HEK293 (cell line): Measurements from ENCODE around the gene DYNLL1.

Experiments
- CTCF ChIA-PET: fragments of 350-600 bp; formaldehyde crosslinking; extraction: SDS; loops from one replicate; lab custom pipeline; 2021; ENCODE audit warnings: antibody characterized with exemption; lab: Yijun Ruan, JAX
- POLR2A ChIA-PET: fragments of 300-600 bp; formaldehyde crosslinking; extraction: SDS; loops from one replicate; lab custom pipeline; 2020; ENCODE audit warnings: antibody characterized with exemption, inconsistent platforms; lab: Yijun Ruan, JAX
- H3K27ac ChIP-seq: fragments of 200-500 bp; sonication (Bioruptor generic); 2 replicates; pipeline ENCODE4 v1.5.1; 2014; ENCODE audit warnings: low read depth, low read length, control low read depth, inconsistent platforms; ENCODE audit errors: extremely low read depth
- H3K36me3 ChIP-seq, 2 experiments: fragments of 200-500 bp in 1 of 2; sonication (Bioruptor generic) in 1 of 2; 1 replicate in 1 of 2; 2 replicates in 1 of 2; pipeline ENCODE4 v1.5.1; 2014 to 2017; ENCODE audit warnings: inconsistent platforms in 2 of 2, low read length in 2 of 2; ENCODE audit not compliant: control insufficient read depth in 2 of 2, insufficient read depth in 1 of 2
- H3K4me1 ChIP-seq: fragments of 200-500 bp; sonication (Bioruptor generic); 2 replicates; pipeline ENCODE4 v1.5.1; 2014; ENCODE audit warnings: mild to moderate bottlenecking, low read length, inconsistent platforms; ENCODE audit not compliant: control insufficient read depth, insufficient read depth
- H3K4me3 ChIP-seq: 2 replicates; pipeline ENCODE4 v1.5.1; 2011; ENCODE audit warnings: low read depth, mild to moderate bottlenecking, control low read depth, low read length, moderate library complexity
- H3K9me3 ChIP-seq: fragments of 200-500 bp; sonication (Bioruptor generic); 2 replicates; pipeline ENCODE4 v1.5.1; 2014; ENCODE audit warnings: low read depth, low read length, inconsistent platforms; ENCODE audit not compliant: control insufficient read depth, insufficient read depth
- GFI1B ChIP-seq: fragments of 450-650 bp; formaldehyde crosslinking; IDR thresholded peaks from 2 replicates; pipeline ENCODE4 v1.5.1; 2016; ENCODE audit warnings: missing biosample characterization, missing genetic modification characterization
- GLI2 ChIP-seq: fragments of 450-650 bp; formaldehyde crosslinking; IDR thresholded peaks from 2 replicates; pipeline ENCODE4; 2017; ENCODE audit warnings: missing biosample characterization, missing genetic modification characterization, low read depth, borderline replicate concordance
- GLIS2 ChIP-seq: fragments of 450-650 bp; formaldehyde crosslinking; IDR thresholded peaks from 2 replicates; pipeline ENCODE4 v1.5.1; 2016; ENCODE audit warnings: missing biosample characterization, missing genetic modification characterization
- PRDM1 ChIP-seq: fragments of 450-650 bp; formaldehyde crosslinking; IDR thresholded peaks from 2 replicates; pipeline ENCODE4; 2016; ENCODE audit warnings: missing biosample characterization, missing genetic modification characterization
- ZNF114 ChIP-seq: fragments of 450-650 bp; formaldehyde crosslinking; IDR thresholded peaks from 2 replicates; pipeline ENCODE4 v1.5.0; 2017; ENCODE audit warnings: missing biosample characterization, missing genetic modification characterization
- ZNF133 ChIP-seq: fragments of 450-650 bp; formaldehyde crosslinking; IDR thresholded peaks from 2 replicates; pipeline ENCODE4 v1.5.1; 2016; ENCODE audit warnings: missing biosample characterization, missing genetic modification characterization
- ZNF157 ChIP-seq: fragments of 450-650 bp; formaldehyde crosslinking; IDR thresholded peaks from 2 replicates; pipeline ENCODE4 v1.5.1; 2016; ENCODE audit warnings: missing biosample characterization, missing genetic modification characterization
- ZNF274 ChIP-seq, 2 experiments: fragments of 200-500 bp in 1 of 2; fragments of 450-650 bp in 1 of 2; sonication (Bioruptor generic) in 1 of 2; formaldehyde crosslinking in 1 of 2; IDR thresholded peaks; 2 replicates each; pipeline versions ENCODE4 v1.5.1 to v1.6.1; 2014 to 2016; ENCODE audit warnings: borderline replicate concordance in 1 of 2, inconsistent platforms in 1 of 2, low read length in 1 of 2, missing biosample characterization in 1 of 2, missing genetic modification characterization in 1 of 2
- ZNF292 ChIP-seq: fragments of 450-650 bp; formaldehyde crosslinking; IDR thresholded peaks from 2 replicates; pipeline ENCODE4 v1.5.1; 2016; ENCODE audit warnings: low read depth, missing biosample characterization, missing genetic modification characterization, borderline replicate concordance
- ZNF473 ChIP-seq: fragments of 450-650 bp; formaldehyde crosslinking; IDR thresholded peaks from 2 replicates; pipeline ENCODE4 v1.5.1; 2017; ENCODE audit warnings: missing biosample characterization, missing genetic modification characterization
- ZNF48 ChIP-seq: fragments of 450-650 bp; formaldehyde crosslinking; IDR thresholded peaks from 2 replicates; pipeline ENCODE4 v1.5.1; 2016; ENCODE audit warnings: missing biosample characterization, missing genetic modification characterization
- ZNF488 ChIP-seq: fragments of 450-650 bp; formaldehyde crosslinking; IDR thresholded peaks from 2 replicates; pipeline ENCODE4 v1.5.1; 2016; ENCODE audit warnings: missing biosample characterization, missing genetic modification characterization
- ZNF544 ChIP-seq: fragments of 450-650 bp; formaldehyde crosslinking; IDR thresholded peaks from 2 replicates; pipeline ENCODE4 v1.5.0; 2017; ENCODE audit warnings: missing biosample characterization, missing genetic modification characterization
- ZNF561 ChIP-seq: fragments of 450-650 bp; IDR thresholded peaks from 2 replicates; pipeline ENCODE4 v1.5.1; 2018; ENCODE audit warnings: missing biosample characterization, missing genetic modification characterization, borderline replicate concordance
- ZNF621 ChIP-seq: fragments of 450-650 bp; formaldehyde crosslinking; IDR thresholded peaks from 2 replicates; pipeline ENCODE4 v1.5.1; 2017; ENCODE audit warnings: missing biosample characterization, missing genetic modification characterization
- ZNF660 ChIP-seq: fragments of 450-650 bp; IDR thresholded peaks from 2 replicates; pipeline ENCODE4 v1.5.1; 2018; ENCODE audit warnings: missing biosample characterization, mild to moderate bottlenecking, missing genetic modification characterization
- ZSCAN4 ChIP-seq: fragments of 450-650 bp; formaldehyde crosslinking; IDR thresholded peaks from 2 replicates; pipeline ENCODE4 v1.5.1; 2017; ENCODE audit warnings: missing biosample characterization, missing genetic modification characterization
- TF ChIP-seq, protein P1 (sequence below): fragments of 450-650 bp; formaldehyde crosslinking; IDR thresholded peaks from 2 replicates; pipeline ENCODE4 v1.5.1; 2016; ENCODE audit warnings: missing biosample characterization, missing genetic modification characterization

The DYNLL1 gene

DNA sequence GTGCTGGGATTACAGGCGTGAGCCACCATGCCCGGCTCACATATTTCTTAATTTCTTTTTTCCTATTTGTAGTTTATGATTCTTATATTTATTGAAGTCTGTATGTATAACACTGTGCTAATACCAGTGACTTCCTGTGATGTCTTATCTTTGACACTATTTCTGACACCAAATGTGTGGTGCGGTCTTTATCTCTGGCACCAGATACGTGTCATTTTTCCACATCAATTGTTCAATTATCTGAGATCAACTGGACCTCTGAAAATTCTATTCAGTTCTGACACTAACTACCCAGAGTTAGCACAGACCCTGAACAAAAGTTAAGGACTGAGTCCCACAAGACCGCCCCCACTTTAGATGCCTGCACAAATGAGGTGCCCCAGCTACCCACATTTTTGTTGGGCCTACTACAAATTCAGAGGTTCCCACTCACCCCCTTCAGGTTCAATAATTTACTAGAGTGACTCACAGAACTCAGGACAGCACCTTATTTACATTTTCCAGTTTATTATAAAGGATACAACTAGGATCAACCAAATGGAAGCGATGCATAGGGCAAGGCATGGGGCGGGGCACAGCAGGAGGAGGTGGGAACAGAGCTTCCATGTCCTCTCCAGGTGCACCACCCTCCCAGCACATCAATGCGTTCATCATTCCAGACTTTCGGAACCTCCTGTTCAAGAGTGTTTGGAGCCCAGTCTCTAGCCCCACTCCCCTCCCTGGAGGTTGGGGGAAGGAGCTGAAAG is 14.7 kb upstream of the DYNLL1 start (continued):
- no peak for TF ChIP-seq ZNF274 (IDR thresholded peaks at IDR 0.05; ENCODE audit: low read length)
- TF ChIP-seq ZNF274 (tag by site-specific recombination; IDR thresholded peaks at IDR 0.05; ENCODE audit: borderline replicate concordance), result no peak
- no peak for TF ChIP-seq ZNF292 (tag by site-specific recombination)
- TF ChIP-seq PRDM1 (tag by site-specific recombination), result no peak
- no peak for TF ChIP-seq ZNF48 (tag by site-specific recombination)
- TF ChIP-seq GLIS2 (tag by site-specific recombination), result no peak
- TF ChIP-seq ZNF660 (tag by site-specific recombination), result no peak
- no peak for TF ChIP-seq ZSCAN4 (tag by site-specific recombination)
- no peak for TF ChIP-seq ZNF621 (tag by site-specific recombination)

- POLR2A ChIA-PET, result interaction anchor here (0.6 to 2.6 kb wide), 2 partner anchors 9 to 13 kb away, joined by 3 to 10 read pairs; partner anchors contain the start of gene DYNLL1
- no peak for TF ChIP-seq ZNF114 (tag by site-specific recombination)
- TF ChIP-seq ZNF561 (tag by site-specific recombination), result no peak
- no peak for TF ChIP-seq GLI2 (tag by site-specific recombination)
- no peak for TF ChIP-seq ZNF488
- TF ChIP-seq ZNF473, result no peak
- no peak for TF ChIP-seq GFI1B (tag by site-specific recombination)
- no peak for TF ChIP-seq ZNF544 (tag by site-specific recombination)
- no peak for TF ChIP-seq ZNF157
- TF ChIP-seq, protein P1, sequence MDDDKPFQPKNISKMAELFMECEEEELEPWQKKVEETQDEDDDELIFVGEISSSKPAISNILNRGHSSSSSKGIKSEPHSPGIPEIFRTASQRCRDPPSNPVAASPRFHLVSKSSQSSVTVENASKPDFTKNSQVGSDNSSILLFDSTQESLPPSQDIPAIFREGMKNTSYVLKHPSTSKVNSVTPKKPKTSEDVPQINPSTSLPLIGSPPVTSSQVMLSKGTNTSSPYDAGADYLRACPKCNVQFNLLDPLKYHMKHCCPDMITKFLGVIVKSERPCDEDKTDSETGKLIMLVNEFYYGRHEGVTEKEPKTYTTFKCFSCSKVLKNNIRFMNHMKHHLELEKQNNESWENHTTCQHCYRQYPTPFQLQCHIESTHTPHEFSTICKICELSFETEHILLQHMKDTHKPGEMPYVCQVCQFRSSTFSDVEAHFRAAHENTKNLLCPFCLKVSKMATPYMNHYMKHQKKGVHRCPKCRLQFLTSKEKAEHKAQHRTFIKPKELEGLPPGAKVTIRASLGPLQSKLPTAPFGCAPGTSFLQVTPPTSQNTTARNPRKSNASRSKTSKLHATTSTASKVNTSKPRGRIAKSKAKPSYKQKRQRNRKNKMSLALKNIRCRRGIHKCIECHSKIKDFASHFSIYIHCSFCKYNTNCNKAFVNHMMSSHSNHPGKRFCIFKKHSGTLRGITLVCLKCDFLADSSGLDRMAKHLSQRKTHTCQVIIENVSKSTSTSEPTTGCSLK (tag by site-specific recombination), result no peak
- no peak for TF ChIP-seq ZNF133 (tag by site-specific recombination)
- TF ChIP-seq, all 188 proteins: peak for 0
- CTCF ChIA-PET, result interaction anchor here (0.8 kb wide), 2 partner anchors 20 to 126 kb away, joined by 3 to 4 read pairs; no protein-coding TSS in a partner anchor
- H3K4me1 ChIP-seq, result no peaks in the 10 kb centered on the region
- no peak overlapping the region for H3K27ac ChIP-seq
- peaks cover 0 to 11% of the 10 kb centered on the region in 2 experiments; a peak in 2 of 3 replicates for H3K36me3 ChIP-seq
- H3K4me3 ChIP-seq, result no peak overlapping the region
- no peaks in the 10 kb centered on the region for H3K9me3 ChIP-seq
These were observed 12.3 kb upstream of the DYNLL1 start for GRCh38 chr12:120483621-120484020.
